ENCODE measurements around the gene MXRA8.
"Not testable (repeated sequence)": the region's sequence is repeated elsewhere in the genome, so short reads cannot be mapped to it uniquely, and the experiment has no call there.

Gene MXRA8

DNA sequence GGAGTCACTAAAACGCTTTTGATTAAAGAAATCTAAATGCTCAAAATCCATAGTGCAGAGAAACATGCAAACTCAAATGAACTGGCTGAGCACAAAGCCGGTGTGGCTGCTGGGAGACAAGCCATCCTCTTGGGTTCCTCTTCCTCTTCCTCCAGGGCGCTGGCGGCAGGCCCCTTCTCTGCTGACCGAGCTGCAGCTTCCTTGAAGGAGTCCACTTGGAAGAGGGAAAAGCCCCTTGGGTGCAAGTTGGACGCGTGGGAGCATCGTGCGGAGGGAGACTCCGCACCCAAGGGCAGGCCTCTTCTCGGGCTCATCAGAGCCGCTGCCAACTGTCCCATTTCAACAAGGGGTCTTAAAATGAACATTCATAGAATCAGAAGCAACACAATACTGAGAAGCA, 32.9 kb upstream of the MXRA8 start:
- DNase-seq (ENCODE audit: low read depth in 2 of 2) = no peak

DNA sequence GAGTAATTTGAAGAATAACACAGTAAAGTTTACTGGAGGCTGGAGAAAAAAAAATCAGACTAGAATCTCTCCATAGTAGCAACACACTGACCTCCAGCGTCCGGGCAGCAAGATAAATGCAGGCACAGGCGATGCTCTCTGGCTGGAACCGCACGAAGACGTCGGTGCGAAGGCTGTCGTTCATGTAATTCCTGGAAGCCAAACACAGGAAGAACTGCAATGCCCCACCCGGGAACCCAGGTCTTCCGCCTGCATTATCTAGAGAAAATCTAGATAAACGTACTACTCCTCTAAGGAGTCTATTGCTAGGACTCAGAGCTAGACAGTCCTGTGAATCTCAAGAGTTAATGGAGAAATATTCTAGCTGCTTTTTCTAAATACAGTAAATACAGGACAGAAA, 32.3 kb upstream of the MXRA8 start:
- DNase-seq (ENCODE audit: low read depth in 2 of 2) = no peak

DNA sequence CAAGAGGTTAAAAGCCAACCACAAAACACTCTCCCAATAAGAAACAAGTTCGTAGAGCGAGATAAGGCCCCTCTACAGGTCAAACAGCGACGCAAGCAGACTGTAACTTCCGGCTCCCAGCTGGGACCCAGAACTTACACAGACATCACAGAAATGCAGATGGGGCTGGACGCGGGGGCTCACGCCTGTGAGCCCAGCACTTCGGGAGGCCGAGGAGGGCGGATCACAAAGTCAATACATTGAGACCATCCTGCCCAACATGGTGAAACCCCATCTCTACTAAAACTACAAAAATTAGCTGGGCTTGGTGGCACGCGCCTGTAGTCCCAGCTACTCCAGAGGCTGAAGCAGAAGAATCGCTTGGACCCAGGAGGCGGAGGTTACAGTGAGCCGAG, 29.7 kb upstream of the MXRA8 start:
- no peak for DNase-seq (ENCODE audit: low read depth in 2 of 2)

DNA sequence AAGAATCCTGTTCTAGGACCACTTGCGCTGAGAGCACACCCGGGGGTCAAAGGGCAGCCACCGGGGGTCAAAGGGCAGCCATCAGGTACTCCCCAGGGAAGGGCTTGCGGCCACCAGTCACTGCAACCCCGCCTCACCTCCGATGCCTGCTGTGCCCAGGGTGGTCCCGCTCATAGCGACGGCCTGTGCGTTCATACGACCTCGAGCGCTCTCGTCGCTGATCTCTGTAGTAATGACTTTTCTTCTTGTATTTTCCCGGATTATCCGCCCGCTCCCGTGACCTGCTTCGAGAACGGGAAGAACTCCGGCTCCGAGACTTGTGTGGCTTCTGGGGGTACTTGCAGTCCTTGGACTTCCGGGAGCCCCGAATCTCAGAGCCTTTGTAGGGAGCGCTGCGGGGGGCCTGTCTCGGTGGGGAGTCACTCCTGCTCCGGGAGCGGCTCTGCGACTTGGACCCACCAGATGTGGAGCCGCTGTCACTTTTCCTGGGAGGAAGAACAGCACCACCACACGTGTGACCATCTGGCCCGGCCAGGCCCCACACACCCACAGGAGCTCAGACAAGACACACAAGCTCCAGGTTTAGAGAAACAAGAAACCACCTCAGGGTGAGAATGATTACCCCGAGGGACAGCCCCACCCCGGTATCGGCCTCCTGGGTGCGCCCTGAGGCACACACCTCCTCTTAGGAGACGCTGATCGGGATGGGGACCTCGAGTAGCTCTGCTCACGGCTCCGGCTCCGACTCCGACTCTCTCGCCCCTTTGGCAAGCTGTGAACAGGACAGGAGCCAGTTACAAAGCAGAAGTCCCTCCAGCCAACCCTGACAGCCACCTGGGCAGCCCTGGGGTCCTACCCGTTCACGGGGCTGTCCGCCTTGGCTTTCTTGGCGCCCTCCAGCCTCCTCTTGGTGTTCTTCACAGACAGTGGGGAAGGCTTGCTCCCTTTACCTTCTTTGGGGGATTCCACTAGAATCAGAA, 29.0 kb upstream of the MXRA8 start:
- no peak for DNase-seq (ENCODE audit: low read depth in 2 of 2)

DNA sequence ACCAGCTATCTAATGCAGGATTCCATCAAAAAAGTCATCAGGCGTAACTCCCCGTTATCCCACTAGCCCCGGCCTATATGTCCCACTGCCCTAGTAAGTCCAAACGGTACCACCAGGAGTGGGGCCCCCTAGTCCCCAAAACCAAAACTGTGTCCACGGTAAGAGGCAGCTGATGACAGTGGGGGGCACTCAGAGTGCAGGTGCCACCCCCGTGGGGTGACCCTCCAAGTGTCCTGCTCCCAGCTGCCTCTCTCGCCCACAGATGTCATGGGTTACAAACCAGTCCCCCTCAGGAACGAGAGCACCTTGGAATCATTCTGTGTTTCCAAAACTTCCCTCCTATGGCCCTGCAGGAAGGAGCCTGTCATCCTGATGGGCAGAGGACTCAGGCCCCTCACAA, 27.6 kb upstream of the MXRA8 start:
- no peak for DNase-seq (ENCODE audit: low read depth in 2 of 2)

DNA sequence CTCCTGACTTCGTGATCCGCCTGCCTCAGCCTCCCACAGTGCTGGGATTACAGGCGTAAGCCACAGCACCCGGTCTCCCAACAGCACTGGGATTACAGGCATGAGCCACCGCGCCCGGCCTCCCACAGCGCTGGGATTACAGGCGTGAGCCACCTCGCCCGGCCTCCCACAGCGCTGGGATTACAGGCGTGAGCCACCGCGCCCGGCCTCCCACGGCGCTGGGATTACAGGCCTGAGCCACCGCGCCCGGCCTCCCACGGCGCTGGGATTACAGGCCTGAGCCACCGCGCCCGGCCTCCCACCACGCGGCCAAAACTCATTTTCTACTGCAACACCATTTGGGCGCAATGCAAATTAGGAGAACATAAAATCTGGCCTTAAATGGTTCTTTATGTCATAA, 27.0 kb upstream of the MXRA8 start:
- DNase-seq (ENCODE audit: low read depth in 2 of 2) = not testable (repeated sequence)

DNA sequence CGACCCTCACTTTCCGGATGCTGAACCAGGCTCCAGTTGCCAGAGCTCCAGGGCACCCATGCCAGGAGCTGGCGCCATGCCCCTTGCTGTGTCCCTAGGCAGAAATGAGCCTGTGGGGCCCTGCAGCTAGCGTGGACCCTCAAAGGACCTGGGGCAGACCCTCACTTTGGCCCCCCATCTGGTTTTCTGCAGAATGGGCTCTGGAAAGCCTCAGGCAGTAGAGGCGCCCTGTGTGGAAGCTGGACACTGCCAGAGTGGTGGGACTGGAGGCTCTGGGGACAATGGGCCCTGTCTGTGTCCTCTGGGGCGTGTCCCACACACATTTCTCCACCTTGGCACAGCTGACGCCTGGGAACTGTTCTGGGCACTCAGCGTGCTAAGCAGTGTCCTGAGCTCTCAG, 22.9 kb upstream of the MXRA8 start:
- DNase-seq (ENCODE audit: low read depth in 2 of 2) = no peak

DNA sequence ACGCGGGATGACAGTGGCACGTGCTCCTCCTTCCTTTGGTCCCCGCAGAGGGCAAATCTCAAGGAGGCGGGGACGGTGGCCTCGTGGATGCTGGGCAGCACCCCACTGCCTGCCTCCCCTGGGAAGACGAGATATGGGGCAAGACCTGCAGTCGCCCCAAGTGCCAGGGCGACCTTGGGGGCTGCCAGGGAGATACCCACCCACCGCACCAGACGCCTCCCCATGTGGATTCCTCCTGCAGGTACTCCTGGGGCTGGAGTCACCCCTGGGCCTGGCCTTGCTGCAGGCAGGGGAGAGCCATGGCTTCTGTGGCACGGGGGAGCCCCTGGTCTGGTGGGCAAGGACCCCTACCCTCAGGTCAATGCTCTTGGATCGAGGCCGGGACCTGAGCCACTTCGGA, 22.5 kb upstream of the MXRA8 start:
- no peak for DNase-seq (ENCODE audit: low read depth in 2 of 2)

DNA sequence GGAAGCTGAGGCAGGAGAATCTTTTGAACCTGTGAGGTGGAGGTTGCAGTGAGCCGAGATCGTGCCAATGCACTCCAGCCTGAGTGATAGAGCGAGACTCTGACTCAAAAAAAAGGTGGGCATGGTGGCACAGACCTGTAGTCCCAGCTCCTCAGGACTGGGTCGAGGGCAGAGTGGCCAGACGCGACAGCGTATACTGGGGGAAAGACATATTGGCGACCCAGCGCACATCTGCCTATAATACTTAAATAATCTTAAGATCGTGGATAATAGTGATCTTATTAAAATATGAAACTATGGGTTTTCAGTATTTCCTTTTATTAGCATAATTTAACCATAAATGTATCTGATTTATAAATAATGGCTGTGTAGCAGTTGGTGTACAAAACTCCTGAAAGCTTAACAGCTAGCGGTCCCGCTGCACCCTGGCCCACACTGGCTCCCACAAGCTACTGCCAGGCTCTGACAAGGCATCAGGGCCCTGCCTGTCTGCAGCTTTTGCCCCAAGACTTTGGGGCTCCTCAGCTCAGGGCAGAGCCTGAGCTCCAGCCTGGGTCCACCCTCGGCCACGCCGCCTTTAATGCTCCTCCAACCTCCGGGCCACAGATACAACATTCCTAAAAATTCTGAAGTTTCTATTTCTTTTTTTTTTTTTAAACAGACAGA, 19.3 kb upstream of the MXRA8 start:
- no peak for DNase-seq (ENCODE audit: low read depth in 2 of 2)

DNA sequence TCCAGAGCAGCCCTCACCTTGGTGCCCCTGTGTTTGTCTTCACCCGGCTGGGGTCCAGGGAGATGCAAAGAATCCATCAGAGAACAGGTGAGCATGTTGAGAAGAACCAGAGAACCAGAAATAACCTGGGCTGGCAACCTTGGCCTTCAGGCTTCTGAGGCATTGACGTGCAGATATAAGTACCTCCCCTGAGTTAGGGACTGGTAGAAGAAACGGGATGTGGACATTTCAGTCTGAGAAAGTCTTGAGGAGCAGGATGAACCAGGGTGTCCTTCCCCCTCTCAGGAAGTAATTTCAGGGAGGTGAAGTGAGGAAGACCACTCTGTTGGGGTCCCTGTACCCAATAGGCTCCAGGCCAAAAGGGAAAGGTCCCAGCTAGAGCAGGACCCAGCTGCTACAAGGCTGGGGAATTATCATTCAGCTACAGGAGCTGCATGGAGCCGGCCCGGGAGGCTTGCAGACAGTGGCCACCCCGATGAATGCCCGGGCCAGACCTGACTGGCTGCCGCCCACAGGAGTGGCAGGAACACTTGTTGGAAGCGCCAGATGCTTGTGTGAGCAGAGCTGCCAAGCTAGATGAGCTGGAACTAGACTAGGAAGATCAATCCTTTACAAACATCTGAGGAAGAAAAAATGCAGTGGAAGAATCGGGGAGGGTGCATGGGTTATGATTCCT, 18.3 kb upstream of the MXRA8 start:
- DNase-seq (ENCODE audit: low read depth in 2 of 2) = no peak

DNA sequence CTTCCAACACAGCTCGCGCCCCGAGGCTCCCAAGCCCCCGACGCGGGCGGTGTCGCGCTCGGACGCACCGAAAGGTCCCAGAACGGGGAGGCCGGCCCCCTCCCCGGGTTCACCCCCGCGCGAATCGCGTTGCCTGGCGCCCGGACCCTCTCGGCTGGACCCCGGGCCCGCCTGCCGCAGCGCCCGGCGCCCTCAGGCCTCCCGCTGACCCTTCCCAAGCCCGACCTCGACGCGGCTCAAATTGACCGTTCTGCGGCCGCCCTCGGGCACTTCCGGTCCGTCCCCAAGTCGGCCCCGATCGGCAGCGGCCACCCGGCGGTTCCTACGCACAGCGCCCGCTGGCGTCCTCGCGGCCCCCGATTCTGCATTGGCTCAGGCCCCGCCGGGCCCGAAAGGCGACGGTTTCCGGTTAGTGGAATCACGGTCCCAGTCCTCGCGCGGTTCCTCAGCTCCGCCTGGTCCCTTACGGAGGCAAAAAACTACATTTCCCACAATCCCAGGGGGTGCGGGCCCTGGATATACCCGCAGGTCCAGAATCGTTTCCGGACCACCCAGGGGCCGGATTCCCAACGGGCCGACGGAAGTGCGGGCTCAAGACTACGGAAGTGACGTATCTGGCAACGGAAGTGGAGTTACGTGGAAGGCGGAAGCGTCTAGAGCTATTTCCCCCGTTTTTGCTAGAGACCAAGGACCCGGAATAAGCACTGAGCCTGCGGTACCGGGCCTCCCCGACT, 16.7 kb upstream of the MXRA8 start, which contains the start of gene AURKAIP1:
Gene AURKAIP1, minus strand, starts transcription at position 279 of the 734 bp plus-strand sequence. CDS start 451 bp downstream, outside the sequence.
- peak; percentile 99 for DNase-seq (ENCODE audit: low read depth in 2 of 2)

DNA sequence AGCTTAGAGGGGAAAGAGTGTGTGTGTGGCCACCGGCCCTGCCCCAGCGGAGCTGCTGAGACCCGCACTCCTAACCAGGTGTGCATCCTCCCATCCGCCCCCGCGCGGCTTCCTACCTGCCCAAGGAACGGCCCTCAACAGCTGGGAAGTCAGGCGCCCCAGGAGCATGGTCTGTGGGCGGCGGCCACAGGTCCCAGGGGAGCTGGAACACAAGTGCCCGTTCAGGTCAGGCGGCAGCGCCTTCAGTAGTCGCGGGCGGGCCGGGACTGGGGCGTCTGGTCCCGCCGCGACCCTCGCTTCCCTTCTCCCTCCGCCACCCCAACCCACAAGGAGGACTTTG, 16.2 kb upstream of the MXRA8 start:
- DNase-seq (ENCODE audit: low read depth in 2 of 2) = no peak

DNA sequence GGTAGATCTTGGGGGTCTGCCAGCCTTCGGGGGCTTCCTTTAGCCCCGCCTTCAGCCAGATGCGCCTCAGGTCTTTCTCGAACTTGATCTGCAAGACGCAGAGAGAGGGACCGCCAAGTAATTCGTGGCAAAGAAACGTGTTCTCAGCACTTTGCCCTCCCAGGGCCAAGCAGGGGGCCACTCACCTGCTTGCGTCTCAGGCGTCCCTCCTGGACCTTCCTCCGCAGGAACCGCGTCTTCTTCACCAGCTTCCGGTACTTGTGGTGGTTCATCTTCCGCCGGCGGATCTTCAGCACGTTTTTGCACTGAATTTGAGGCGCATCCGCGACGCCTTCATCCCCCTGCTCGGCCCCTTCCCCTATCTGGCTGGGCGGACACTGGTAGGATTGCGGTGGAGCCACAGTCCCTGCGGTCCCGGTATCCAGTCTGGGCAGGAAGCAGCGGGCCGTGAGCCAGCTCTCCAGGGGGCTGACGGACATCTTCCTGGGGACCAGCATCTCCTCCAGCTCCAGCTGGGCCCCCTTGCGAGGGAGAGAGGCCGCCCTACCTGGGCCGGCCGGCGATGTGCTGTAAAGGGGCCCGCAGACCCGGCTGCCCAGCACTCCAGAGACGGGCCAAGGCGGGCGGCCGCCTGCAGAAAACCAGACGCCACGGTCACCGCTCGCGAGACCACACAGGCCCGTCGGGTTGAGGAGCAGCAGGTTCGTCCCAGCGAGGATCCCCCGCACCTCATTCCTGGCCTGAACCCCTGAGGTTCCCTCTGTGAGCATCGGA, 15.6 kb upstream of the MXRA8 start:
- no peak for DNase-seq (ENCODE audit: low read depth in 2 of 2)

DNA sequence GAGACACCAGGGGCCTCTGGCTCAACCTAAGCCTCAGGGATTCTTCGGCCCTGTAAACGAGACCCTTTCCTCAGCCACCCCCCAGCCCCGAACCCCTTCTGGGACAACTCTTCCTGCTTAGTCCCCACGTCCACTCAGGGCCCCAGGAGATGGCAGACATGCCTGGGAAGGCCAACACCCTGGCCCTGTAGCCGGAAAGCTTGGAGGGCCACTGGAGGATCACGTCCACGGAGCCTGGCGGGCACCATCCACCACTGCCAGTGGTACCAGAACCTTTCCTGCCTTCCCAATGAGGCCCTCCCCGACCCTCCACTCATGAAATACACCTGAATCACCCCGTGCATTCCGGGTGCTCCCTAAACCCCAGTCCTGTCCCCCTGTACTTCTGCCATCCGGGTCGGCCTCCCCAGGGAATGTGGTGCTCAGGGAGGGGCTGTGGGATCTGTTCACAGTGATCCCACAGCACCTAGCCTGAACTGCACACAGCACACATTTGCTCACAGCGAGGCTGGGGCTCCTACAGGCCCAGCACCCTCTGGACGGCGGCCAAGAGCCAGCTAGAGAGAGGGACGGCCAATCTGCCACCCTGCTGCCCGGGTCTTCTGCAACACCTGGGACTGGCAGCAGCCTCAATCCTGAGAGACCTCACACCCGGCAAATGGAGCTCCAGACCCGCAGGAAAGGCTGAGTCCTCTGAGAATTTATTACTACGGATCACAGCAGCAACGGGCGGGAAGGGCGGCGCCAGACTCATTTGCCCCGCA, 14.9 kb upstream of the MXRA8 start:
- no peak for DNase-seq (ENCODE audit: low read depth in 2 of 2)

DNA sequence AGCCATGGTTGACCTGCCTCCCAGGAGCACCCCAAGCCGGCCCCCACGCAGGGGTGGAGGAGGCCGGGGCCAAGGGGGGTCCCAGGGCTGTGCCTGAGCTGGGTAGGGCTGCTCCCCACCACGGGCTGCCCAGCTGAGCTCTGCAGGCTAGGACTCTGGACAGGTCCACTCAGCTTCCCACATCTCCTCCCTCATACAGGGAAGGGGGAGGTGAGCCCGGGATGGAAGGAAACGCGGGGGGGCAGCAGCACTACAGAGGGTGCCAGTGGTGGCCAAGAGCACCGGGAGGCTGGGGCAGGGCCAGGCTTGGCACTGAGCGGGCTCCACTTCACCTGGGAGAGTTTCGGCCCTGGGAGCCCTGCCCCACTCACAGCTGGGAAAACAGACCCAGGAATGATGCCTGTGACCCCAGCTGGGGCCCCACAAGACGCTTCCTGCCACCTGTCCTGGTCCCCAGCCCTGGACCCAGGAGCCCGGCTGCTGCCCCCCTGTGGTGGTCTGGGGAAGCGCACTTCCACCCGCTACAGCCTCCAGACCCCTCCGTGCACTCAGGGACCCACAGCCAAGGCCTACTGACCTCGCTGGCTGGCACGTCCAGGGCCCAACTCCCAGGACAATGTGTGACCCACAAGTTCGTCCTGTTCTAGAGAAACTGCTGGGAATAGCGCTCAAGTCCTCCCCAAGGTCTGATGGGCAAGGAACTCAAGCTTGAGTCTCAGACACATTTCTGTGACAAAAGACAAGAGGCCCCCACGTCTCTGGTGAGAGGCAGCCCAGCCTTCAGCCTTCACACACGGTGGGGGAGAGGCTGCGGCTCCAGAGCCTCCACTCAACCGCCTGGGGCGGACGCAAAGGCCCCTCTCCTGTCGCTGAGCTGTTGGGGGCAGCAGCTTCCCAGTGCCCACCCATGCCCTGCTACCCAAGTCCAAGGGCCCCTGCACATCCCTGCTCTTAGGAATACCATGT, 13.7 kb upstream of the MXRA8 start:
- DNase-seq (ENCODE audit: low read depth in 2 of 2) = no peak

DNA sequence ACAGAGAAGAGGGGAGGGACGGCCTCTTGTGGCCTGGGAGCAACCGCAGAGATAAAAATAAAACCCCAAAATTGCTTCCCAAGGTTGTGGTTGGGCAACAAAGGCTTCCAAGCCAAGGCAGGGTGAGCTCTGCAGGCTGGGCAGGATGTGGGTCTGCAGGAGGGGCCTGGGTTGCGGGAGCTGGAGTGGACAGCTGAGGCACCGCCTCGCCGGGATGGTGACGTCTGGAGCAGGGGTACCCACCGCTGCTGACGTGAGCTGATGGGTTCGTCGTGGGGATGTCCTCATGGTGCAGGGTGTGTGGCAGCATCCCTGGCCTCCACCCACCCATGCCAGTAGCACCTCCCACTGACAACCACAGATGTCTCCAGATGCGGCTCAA, 13.0 kb upstream of the MXRA8 start:
- DNase-seq (ENCODE audit: low read depth in 2 of 2) = no peak

DNA sequence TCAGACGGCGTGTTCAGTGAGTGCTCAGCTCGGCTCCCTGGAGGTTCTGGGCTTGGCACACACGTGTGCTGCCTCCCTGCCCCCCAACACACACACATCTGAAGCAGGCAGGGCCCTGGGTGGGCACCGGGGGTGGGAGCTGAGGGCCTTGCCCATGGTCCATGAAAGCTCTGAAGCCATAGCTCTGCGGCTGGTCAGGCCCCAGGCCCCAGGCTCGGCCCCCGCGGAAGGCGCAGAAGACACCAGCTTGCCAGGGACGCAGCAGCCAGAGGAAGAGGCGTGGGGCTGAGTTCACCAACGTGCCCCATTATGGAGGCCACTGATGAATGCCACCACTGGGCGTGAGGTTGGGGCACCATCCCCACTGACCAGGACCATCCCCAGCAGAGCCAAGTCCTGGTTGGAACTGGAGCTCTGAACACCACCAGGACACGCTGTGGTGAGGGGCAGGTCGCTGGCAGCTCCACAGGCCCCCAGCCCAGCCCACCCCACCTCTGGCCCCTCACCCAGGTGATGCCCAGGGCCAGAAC, 12.5 kb upstream of the MXRA8 start:
- no peak for DNase-seq (ENCODE audit: low read depth in 2 of 2)

DNA sequence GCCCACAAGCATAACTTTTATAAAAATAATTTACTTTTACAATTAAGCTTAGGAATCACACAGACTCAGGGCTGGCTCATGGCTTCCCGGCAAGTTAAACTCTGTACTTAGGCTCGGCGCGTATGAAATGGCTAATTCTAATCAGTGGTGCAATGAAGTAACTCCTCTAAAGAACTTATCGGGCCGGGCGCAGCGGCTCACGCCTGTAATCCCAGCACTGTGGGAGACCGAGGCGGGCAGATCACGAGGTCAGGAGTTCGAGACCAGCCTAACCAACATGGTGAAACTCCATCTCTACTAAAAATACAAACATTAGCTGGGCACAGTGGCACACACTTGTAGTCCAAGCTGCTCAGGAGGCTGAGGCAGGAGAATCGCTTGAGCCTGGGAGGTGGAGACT, 11.7 kb upstream of the MXRA8 start:
- DNase-seq (ENCODE audit: low read depth in 2 of 2) = not testable (repeated sequence)

DNA sequence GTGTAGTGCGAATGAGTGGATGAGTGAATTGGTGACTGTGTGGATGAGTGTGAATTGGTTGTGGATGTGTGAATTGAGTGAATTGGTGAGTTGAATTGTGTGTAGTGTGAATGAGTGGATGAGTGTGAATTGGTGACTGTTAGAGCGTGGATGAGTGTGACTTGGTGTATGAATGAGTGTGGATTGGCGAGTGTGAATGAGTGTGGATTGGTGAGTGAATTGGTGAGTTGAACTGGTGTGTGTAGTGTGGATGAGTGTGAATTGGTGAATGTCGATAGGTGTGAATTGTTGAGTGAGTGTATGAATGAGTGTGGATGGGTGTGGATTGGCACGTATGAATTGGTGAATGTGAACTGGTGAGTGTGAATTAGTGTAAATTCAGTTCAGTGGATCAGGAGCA, 9.0 kb upstream of the MXRA8 start:
- no peak for DNase-seq (ENCODE audit: low read depth in 2 of 2)
